Progenitor cell of endocrine pancreas (in vitro differentiated cells): ENCODE results near the gene KRT34. TPM values are rescaled to one million over a fixed set of nuclear protein-coding genes. Genes with fewer than 3 reads are reported as not detected.

ENCODE experiments used
- DNase-seq: peaks from one replicate; pipeline ENCODE4 v3.0.0; 2021; ENCODE audit warnings: low spot score; ENCODE audit not compliant: unreplicated experiment
- H3K27ac Mint-ChIP-seq: 2 replicates; pipeline ENCODE4 v1.8.0; 2021; ENCODE audit warnings: mild to moderate bottlenecking, moderate library complexity, mixed read lengths
- H3K27me3 Mint-ChIP-seq: 2 replicates; pipeline ENCODE4 v1.8.0; 2021; ENCODE audit warnings: mixed read lengths
- H3K36me3 Mint-ChIP-seq: 2 replicates; pipeline ENCODE4 v1.8.0; 2022; ENCODE audit warnings: mixed read lengths; ENCODE audit not compliant: insufficient read depth
- H3K4me1 Mint-ChIP-seq: 2 replicates; pipeline ENCODE4 v1.8.0; 2021; ENCODE audit warnings: low read depth, mixed read lengths
- H3K4me3 Mint-ChIP-seq: 2 replicates; pipeline ENCODE4 v1.8.0; 2021; ENCODE audit warnings: low read depth, mild to moderate bottlenecking, moderate library complexity, mixed read lengths
- H3K9me3 Mint-ChIP-seq: 2 replicates; pipeline ENCODE4 v1.8.0; 2021; ENCODE audit warnings: low read depth, mixed read lengths
- total RNA-seq: library from RNA; stranded (reverse); gene quantifications from 2 replicates; pipeline ENCODE4 v1.2.1, GENCODE V29; 2021
- TF ChIP-seq, protein P1 (sequence below): fragments of 200-600 bp; sonication (generic); IDR thresholded peaks from one replicate; pipeline ENCODE4 v1.5.0; 2021; ENCODE audit warnings: antibody characterized with exemption, mild to moderate bottlenecking; ENCODE audit not compliant: unreplicated experiment

KRT34 gene
- total RNA-seq, 1 donor from 2014 or later = not detected

DNA sequence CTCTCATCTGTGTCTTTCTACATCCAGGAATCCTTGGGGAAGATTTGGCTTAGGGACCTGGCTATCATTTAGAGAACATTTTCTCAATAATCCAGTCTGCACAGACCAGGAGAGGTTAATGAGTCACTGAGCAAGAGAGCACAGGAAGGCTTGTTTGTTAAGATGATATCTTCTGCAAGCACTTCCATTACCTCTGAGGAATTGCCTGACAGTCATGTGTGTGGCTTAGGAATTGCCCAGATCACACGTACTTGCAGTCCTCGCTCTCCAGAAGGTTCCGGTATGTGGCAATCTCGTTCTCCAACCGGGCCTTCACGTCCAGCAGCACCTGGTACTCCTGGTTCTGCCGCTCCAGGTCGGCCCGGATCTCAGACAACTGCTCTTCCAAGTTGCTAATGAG is 39.0 kb upstream of the KRT34 start:
- Mint-ChIP-seq H3K27ac (peak overlapping the region; percentile 18), H3K9me3 (no peaks in the 10 kb centered on the region), H3K27me3 (peaks cover 18% of the 10 kb centered on the region), H3K4me1 (peaks cover 18% of the 10 kb centered on the region), H3K4me3 (no peak overlapping the region), H3K36me3 (no peaks in the 10 kb centered on the region)
- TF ChIP-seq, protein P1, sequence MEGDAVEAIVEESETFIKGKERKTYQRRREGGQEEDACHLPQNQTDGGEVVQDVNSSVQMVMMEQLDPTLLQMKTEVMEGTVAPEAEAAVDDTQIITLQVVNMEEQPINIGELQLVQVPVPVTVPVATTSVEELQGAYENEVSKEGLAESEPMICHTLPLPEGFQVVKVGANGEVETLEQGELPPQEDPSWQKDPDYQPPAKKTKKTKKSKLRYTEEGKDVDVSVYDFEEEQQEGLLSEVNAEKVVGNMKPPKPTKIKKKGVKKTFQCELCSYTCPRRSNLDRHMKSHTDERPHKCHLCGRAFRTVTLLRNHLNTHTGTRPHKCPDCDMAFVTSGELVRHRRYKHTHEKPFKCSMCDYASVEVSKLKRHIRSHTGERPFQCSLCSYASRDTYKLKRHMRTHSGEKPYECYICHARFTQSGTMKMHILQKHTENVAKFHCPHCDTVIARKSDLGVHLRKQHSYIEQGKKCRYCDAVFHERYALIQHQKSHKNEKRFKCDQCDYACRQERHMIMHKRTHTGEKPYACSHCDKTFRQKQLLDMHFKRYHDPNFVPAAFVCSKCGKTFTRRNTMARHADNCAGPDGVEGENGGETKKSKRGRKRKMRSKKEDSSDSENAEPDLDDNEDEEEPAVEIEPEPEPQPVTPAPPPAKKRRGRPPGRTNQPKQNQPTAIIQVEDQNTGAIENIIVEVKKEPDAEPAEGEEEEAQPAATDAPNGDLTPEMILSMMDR = no peak
- DNase-seq = no peak

DNA sequence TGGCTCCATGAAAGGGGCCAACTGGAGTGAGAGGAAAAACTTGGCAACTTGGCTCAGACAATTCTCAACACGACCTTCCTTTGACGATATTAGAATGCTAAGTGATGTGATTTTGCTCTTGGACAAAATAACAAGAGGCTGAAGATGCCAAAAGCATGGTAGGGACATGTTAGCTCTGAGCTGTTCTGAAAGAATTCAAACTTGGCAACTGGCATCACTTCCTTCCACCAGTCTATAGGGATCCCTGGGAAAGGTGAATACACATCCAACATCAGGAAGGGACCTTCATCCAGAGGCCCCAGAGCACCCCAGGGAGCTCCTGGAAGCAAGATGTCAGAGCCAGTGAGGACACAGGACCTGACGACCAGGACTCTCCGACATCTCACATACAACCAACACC is 38.0 kb upstream of the KRT34 start:
- Mint-ChIP-seq H3K9me3 (no peaks in the 10 kb centered on the region), H3K27ac (no peak overlapping the region), H3K27me3 (peaks cover 17% of the 10 kb centered on the region), H3K4me1 (peaks cover 21% of the 10 kb centered on the region), H3K4me3 (no peak overlapping the region), H3K36me3 (no peaks in the 10 kb centered on the region)
- DNase-seq = no peak
- TF ChIP-seq, protein P1 = no peak

DNA sequence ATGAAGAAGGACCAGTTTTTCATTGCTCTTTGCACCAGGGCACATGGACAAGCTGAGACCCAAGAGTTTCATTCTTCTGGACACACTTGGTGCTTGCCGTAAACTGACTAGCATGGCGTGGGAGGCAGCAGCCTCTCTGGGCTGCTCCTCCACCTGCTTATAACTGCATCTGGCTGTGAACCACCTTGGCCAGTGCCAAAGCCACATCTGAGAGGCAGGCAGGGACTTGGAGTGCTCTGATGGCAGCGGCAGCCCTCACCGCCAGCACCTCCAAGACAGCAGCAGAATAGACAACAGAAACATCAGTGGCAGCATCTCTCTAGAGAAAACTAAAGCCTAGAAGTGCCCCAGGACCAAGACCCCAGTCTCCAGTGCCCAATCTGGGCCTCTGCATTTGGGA is 37.6 kb upstream of the KRT34 start:
- H3K9me3 Mint-ChIP-seq = no peaks in the 10 kb centered on the region
- TF ChIP-seq, protein P1 = no peak

DNA sequence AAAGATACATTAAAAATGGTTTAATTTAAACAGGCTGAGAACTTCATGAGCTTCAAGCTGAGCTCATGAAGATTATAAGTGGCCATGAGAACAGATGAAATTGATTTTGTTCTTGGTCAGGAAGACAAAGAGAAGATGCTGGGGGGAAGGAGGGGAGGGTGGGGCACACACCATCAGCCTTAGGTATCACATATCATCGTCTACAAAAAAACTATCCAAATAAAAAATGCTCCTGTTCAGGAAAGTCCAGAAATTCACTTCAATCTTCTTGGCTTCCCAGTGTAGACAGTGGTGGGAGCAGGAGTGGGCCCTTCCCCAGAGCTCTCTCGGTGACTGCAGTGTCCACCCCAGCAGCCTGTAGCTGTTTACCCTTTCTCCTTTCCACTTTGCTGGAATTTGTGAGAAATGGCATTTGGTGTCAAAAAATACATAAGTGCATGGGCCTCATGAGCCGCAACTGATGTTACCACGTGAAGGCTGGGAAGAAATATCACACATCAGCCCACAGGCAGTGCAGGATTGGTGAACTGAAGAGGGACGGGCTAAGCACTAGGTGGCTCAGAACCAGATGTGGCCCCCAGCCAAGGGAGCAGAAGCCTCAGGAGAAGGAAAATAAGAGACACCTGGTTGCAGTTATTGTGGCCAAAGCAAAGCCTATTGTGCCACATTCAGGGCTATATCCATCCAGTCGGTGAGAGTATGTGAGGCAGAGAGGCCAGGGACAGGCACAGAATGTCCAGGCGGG is 36.2 kb upstream of the KRT34 start:
- Mint-ChIP-seq H3K9me3 (no peaks in the 10 kb centered on the region), H3K27ac (no peak overlapping the region)
- DNase-seq = no peak

More for the DNA sequence above, 37.6 kb upstream of the KRT34 start:
- DNase-seq = no peak
- no peak overlapping the region for H3K4me3 Mint-ChIP-seq
- H3K27me3 Mint-ChIP-seq = peaks cover 15% of the 10 kb centered on the region
- peaks cover 21% of the 10 kb centered on the region for H3K4me1 Mint-ChIP-seq
- no peak overlapping the region for H3K27ac Mint-ChIP-seq
- no peaks in the 10 kb centered on the region for H3K36me3 Mint-ChIP-seq

DNA sequence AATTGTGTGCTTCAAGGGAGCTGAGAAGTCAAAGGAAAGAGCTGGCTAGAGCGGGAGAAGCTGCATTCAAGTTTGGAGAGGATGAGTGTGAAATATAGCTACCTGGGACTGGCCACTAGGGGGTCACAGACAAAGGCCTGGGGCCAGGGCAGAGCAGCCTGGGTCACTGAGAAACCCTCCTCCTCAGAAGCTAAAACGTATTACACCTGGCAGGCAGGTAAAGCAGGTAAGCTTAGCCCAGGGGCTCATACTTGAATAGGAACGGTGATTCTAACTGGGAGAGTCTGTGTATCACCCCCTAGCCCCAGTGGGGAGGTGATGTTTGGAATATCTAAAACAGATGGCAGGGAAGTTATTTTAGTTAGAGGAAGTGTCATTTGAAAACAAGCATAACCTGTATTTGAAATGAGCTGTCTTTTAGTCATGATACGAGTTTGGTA is 35.5 kb upstream of the KRT34 start:
- H3K9me3 Mint-ChIP-seq = no peaks in the 10 kb centered on the region
- H3K27me3 Mint-ChIP-seq = peaks cover 15% of the 10 kb centered on the region
- H3K36me3 Mint-ChIP-seq = no peaks in the 10 kb centered on the region
- no peak overlapping the region for H3K27ac Mint-ChIP-seq
- peak; percentile 26 for DNase-seq
- peaks cover 22% of the 10 kb centered on the region for H3K4me1 Mint-ChIP-seq
- no peak overlapping the region for H3K4me3 Mint-ChIP-seq
- TF ChIP-seq, protein P1 = peak; percentile 70

More for the DNA sequence above, 36.2 kb upstream of the KRT34 start:
- Mint-ChIP-seq H3K27me3 (peaks cover 15% of the 10 kb centered on the region), H3K36me3 (no peaks in the 10 kb centered on the region), H3K4me3 (no peak overlapping the region), H3K4me1 (peaks cover 21% of the 10 kb centered on the region)
- TF ChIP-seq, protein P1 = no peak
